Psoas muscle (tissue), 8 donors: ENCODE data around the gene UBL7. TPM values are rescaled to one million over a fixed set of nuclear protein-coding genes. Genes with fewer than 3 reads are reported as not detected.

Experiments
- ATAC-seq, 4 donors: fragments of 200-7000 bp; cut with Tn5 transposase; one replicate each; pipeline ENCODE4 v1.9.1; 2020; ENCODE audit warnings: moderate library complexity in 3 of 4, mild to moderate bottlenecking in 2 of 4
- DNase-seq, 2 donors: peaks; one replicate each; pipeline ENCODE4 v3.0.0-alpha.2; 2020
- H3K27ac ChIP-seq: fragments of 200-600 bp; one replicate; pipeline ENCODE4 v1.8.0; 2022
- H3K27me3 ChIP-seq, 3 donors: fragments of 200-600 bp in 1 of 3; one replicate each; pipeline versions ENCODE4 v1.6.1 to v1.8.0; 2013 to 2022; ENCODE audit warnings: low read length in 2 of 3, mild to moderate bottlenecking in 2 of 3, moderate library complexity in 1 of 3; ENCODE audit not compliant: insufficient read depth in 3 of 3
- H3K36me3 ChIP-seq, 2 donors: fragments of 200-600 bp in 1 of 2; one replicate each; pipeline versions ENCODE4 v1.6.1 to v1.8.0; 2013 to 2022; ENCODE audit warnings: low read depth in 1 of 2, mild to moderate bottlenecking in 1 of 2, moderate library complexity in 1 of 2; ENCODE audit not compliant: insufficient read depth in 1 of 2
- H3K4me1 ChIP-seq: fragments of 200-600 bp; one replicate; pipeline ENCODE4 v1.8.0; 2022
- H3K4me3 ChIP-seq: fragments of 200-600 bp; one replicate; pipeline ENCODE4 v1.8.0; 2022; ENCODE audit warnings: mild to moderate bottlenecking
- H3K9me3 ChIP-seq: fragments of 200-600 bp; one replicate; pipeline ENCODE4 v1.8.0; 2022
- WGBS, 3 donors: extraction: QIAGEN DNeasy Blood & Tissue Kit; methylation state at CpG; one replicate each; pipeline versions ENCODE4 v1.1.6 to v1.1.7; 2013; 5-methylcytosine and 5-hydroxymethylcytosine counted together
- intact Hi-C, 2 donors: fragments of 100-400 bp; cut with DNase I; formaldehyde crosslinking; loops; one replicate each; pipeline versions ENCODE4 v1.11.0 to v1.14.2; 2022
- polyA plus RNA-seq, 3 donors: library from polyadenylated mRNA; stranded (reverse); fragments of 200-250 nt; gene quantifications; one replicate each; pipeline ENCODE4 v1.2.3, GENCODE V29; 2013
- total RNA-seq, 4 donors: library from RNA; stranded (reverse); fragmentation: NEBNext Ultra II Directional in 2 of 4; extraction: Animal tissue kit (Norgen Biotek cat#: 25700) in 2 of 4; gene quantifications; one replicate each; pipeline versions ENCODE4 v1.2.1 to v1.2.4, GENCODE V29; 2021 to 2023
- TF ChIP-seq, protein P1 (sequence below): fragments of 200-600 bp; IDR thresholded peaks from one replicate; pipeline ENCODE4 v1.8.0; 2022; ENCODE audit warnings: antibody characterized with exemption
- donor health status: healthy with polysubstance abuse.
- donor health status: DM: no; HTN: no; CAD: no; lungs with moderate emphysema.
- donor health status: Bipolar disorder and iron deficiency.
- donor health status: healthy.
- donor health status: DM: yes; HTN: yes; CAD: no.
- donor health status: DM: no; HTN: no; CAD: no.
- donor health status: DM: no; HTN: no; CAD: no.
- donor health status: DM: yes; HTN: yes; CAD: no.

The UBL7 gene
- total and polyA plus RNA-seq, 7 donors: 45.5 to 91.7 (median 61.3) TPM

DNA sequence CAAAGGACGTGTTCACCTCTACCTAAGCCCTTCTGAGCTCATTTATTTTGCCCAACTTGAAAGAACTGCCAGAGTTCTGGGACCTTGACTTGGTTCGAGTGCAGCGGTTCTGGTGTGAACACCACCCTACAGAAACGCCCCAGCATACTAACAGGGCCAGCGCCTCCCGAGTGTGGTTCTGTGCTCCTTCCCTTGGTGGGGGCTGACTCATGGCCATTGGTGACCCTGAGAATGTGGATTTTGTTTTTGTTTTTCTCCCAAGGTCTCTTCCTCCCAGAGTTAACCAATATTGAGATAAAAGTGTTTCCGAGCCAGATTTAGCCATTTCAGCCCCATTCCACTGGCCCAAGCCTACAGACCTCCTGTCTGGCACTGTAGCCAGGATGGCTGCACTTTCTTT, 55.1 kb downstream of the UBL7 start:
- ATAC-seq (no peak), DNase-seq (no peak)
- H3K36me3 ChIP-seq: no peaks in the 10 kb centered on the region
- TF ChIP-seq, protein P1, sequence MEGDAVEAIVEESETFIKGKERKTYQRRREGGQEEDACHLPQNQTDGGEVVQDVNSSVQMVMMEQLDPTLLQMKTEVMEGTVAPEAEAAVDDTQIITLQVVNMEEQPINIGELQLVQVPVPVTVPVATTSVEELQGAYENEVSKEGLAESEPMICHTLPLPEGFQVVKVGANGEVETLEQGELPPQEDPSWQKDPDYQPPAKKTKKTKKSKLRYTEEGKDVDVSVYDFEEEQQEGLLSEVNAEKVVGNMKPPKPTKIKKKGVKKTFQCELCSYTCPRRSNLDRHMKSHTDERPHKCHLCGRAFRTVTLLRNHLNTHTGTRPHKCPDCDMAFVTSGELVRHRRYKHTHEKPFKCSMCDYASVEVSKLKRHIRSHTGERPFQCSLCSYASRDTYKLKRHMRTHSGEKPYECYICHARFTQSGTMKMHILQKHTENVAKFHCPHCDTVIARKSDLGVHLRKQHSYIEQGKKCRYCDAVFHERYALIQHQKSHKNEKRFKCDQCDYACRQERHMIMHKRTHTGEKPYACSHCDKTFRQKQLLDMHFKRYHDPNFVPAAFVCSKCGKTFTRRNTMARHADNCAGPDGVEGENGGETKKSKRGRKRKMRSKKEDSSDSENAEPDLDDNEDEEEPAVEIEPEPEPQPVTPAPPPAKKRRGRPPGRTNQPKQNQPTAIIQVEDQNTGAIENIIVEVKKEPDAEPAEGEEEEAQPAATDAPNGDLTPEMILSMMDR: no peak
- H3K27me3 ChIP-seq: no peaks in the 10 kb centered on the region
- H3K27ac ChIP-seq: no peak overlapping the region
- intact Hi-C loops: no loop called here
- H3K4me3 ChIP-seq: no peak overlapping the region
- WGBS, 3 donors: 85 to 89% (median 86%) methylated on average over 7 of the region's 7 CpGs
- H3K4me1 ChIP-seq: no peaks in the 10 kb centered on the region
- H3K9me3 ChIP-seq: no peaks in the 10 kb centered on the region

DNA sequence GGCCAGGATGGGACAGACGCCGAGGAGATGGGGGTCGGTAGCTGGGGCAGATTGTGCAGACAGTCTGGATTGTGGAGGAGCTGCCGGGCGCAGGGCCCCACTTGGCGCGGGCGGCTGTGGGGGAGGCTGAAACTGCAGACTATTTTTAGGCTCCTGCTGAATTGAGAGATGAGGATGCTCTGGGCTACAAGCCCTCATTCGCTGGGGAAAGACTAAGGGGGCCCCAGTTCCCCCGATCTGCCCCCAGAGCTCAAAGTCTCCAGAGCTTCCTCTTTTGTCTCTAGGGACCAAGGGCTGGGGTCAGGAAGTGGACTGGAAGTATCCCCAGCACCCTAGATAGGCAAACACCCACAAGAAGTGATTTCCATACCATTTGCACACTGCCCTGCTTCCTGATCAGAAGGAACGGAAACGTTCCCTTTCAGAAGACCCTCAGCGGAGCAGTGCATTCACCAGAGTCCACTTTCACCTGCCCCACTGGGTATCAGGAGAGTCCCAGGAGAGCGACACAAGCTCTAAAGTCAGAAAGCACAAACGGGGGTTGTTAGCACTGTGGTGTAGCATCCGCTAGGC, 56.9 kb downstream of the UBL7 start:
- Histone ChIP-seq H3K36me3 (no peaks in the 10 kb centered on the region), H3K4me1 (no peaks in the 10 kb centered on the region), H3K4me3 (no peak overlapping the region), H3K9me3 (no peaks in the 10 kb centered on the region), H3K27ac (no peak overlapping the region), H3K27me3 (peaks cover 0 to 10% (median 0%) of the 10 kb centered on the region in 3 donors)
- no peak for ATAC-seq
- TF ChIP-seq, protein P1: no peak
- intact Hi-C loops: no loop called here
- DNase-seq: no peak
- WGBS, 3 donors: 47 to 58% (median 57%) methylated on average over 16 of the region's 16 CpGs

DNA sequence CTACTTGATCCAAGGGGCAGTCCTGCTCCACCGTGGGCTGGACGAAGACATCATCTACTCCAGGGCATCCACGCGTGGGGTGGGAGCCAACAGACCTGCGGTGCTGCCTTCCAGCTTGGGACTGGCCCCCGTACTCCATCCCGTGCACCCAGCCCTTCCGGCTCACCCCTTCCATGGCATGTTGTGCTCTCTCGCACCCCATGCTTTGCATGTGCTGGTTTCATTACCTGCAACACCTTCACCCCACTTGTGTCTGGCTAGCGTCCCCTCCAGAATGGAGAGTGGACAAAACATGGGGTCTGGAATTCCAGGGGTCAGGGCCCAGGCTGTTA, 57.4 kb downstream of the UBL7 start:
- no peak for ATAC-seq
- Histone ChIP-seq H3K27me3 (peaks cover 0 to 10% (median 0%) of the 10 kb centered on the region in 3 donors), H3K4me1 (no peaks in the 10 kb centered on the region), H3K9me3 (no peaks in the 10 kb centered on the region), H3K27ac (no peak overlapping the region), H3K4me3 (no peak overlapping the region), H3K36me3 (no peaks in the 10 kb centered on the region)
- intact Hi-C loops: no loop called here
- WGBS, 3 donors: 79 to 83% (median 80%) methylated on average over 10 of the region's 10 CpGs
- TF ChIP-seq, protein P1: no peak
- DNase-seq: no peak

DNA sequence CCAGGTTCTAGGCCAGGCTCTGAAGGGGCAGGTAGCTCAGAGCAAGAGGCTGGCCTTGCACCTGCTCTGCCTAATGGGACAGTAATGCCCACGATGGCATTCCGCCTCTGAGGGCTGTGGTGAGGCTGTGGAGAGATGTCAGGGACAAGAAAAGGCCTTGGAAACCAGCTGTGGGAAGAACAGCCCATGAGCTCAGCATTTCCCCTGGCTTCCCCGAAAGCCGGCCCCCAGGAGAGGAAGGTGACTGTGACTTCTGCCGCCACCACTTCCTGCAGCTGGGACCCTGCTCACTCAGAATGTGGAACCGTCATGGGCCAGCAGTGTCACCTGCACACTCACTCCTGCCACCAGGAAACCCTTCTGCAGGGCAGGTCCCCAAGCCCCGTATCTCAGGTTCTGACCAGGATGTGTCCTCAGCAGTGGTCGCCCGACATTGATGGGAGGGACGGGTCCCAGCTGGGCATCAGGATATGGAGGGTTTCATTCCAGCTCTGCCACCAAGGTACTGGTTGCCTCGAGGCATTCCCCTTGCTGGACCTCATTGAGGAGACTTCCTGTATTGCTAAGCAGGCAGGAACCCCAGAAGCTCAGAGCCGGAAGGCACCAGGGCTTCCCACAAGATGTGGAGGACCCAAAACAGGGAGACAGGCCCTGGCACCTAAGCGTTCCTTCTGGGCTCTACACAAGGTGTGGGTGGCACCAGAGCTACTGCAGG, 57.9 kb downstream of the UBL7 start:
- no peaks in the 10 kb centered on the region for H3K4me1 ChIP-seq
- no peak overlapping the region for H3K4me3 ChIP-seq
- TF ChIP-seq, protein P1: no peak
- ATAC-seq (no peak), DNase-seq (no peak)
- intact Hi-C loops: no loop called here
- H3K27me3 ChIP-seq: peaks cover 0 to 10% (median 0%) of the 10 kb centered on the region in 3 donors
- no peak overlapping the region for H3K27ac ChIP-seq
- H3K36me3 ChIP-seq: no peaks in the 10 kb centered on the region
- 63 to 69% (median 64%) methylated on average over 13 of the region's 13 CpGs for WGBS, 3 donors
- no peaks in the 10 kb centered on the region for H3K9me3 ChIP-seq
